Caco-2 (cell line): ENCODE results near the gene MEX3B. TPM values are rescaled to one million over a fixed set of nuclear protein-coding genes. Genes with fewer than 3 reads are reported as not detected.

Experiments
- BruUV-seq: library from RNA; stranded (reverse); fragments of 400-500 nt; replicated peaks from 2 replicates; lab custom pipeline; 2021; lab: Mats Ljungman, UMichigan
- CTCF ChIA-PET: fragments of 300-600 bp; sonication (Branson Sonifier 250); formaldehyde crosslinking; loops from one replicate; lab custom pipeline; 2022; ENCODE audit warnings: antibody characterized with exemption; lab: Charles Lee
- POLR2A ChIA-PET: fragments of 300-600 bp; sonication (Branson Sonifier 250); formaldehyde crosslinking; loops from one replicate; lab custom pipeline; 2022; ENCODE audit warnings: antibody characterized with exemption; lab: Charles Lee
- DNase-seq, 2 experiments: peaks; one replicate each; pipeline versions ENCODE4 v3.0.0 to v3.0.0-alpha.2; 2020 to 2022
- H3K27me3 ChIP-seq: replicated peaks from 2 replicates; pipeline ENCODE4 v1.6.0; 2011; ENCODE audit warnings: low read length; ENCODE audit not compliant: control insufficient read depth, insufficient read depth
- H3K36me3 ChIP-seq: 2 replicates; pipeline ENCODE4 v1.5.1; 2011; ENCODE audit warnings: low read length; ENCODE audit not compliant: control insufficient read depth, insufficient read depth
- H3K4me1 ChIP-seq: fragments of 250-450 bp; sonication (Bioruptor Pico); 2 replicates; pipeline ENCODE4 v1.5.1; 2020; ENCODE audit warnings: mild to moderate bottlenecking
- H3K4me3 ChIP-seq: 2 replicates; pipeline ENCODE4 v1.5.1; 2011; ENCODE audit warnings: low read depth, mild to moderate bottlenecking, control low read depth, low read length
- H3K9me3 ChIP-seq: fragments of 250-450 bp; sonication (Bioruptor Pico); 2 replicates; pipeline ENCODE4 v1.5.1; 2020; ENCODE audit warnings: mild to moderate bottlenecking, moderate library complexity
- H3K27ac Mint-ChIP-seq: one replicate; pipeline ENCODE4 v1.8.0; 2022; ENCODE audit warnings: mixed read lengths; ENCODE audit not compliant: unreplicated experiment
- H3K27me3 Mint-ChIP-seq: one replicate; pipeline ENCODE4 v1.8.0; 2022; ENCODE audit warnings: mixed read lengths; ENCODE audit not compliant: insufficient read depth, unreplicated experiment
- H3K36me3 Mint-ChIP-seq: one replicate; pipeline ENCODE4 v1.8.0; 2022; ENCODE audit warnings: mild to moderate bottlenecking, mixed read lengths; ENCODE audit not compliant: insufficient read depth, unreplicated experiment
- H3K4me1 Mint-ChIP-seq: one replicate; pipeline ENCODE4 v1.8.0; 2022; ENCODE audit warnings: low read depth, mixed read lengths; ENCODE audit not compliant: unreplicated experiment
- H3K4me3 Mint-ChIP-seq: one replicate; pipeline ENCODE4 v1.8.0; 2022; ENCODE audit warnings: mild to moderate bottlenecking, moderate library complexity, mixed read lengths; ENCODE audit not compliant: unreplicated experiment
- H3K9me3 Mint-ChIP-seq: one replicate; pipeline ENCODE4 v1.8.0; 2022; ENCODE audit warnings: mixed read lengths; ENCODE audit not compliant: unreplicated experiment
- intact Hi-C: fragments of 100-400 bp; cut with micrococcal nuclease; formaldehyde crosslinking; loops from one replicate; pipeline ENCODE4 v1.10.0; 2022; ENCODE audit not compliant: unreplicated experiment
- total RNA-seq: library from RNA; stranded (reverse); gene quantifications from 2 replicates; pipeline ENCODE4 v1.2.3, GENCODE V29; 2022
- TF ChIP-seq, protein P1 (sequence below), 2 experiments: fragments of 200-600 bp in 1 of 2; IDR thresholded peaks; 1 replicate in 1 of 2; 2 replicates in 1 of 2; pipeline versions ENCODE4 v1.5.1 to v1.8.0; 2011 to 2022; ENCODE audit warnings: antibody characterized with exemption in 1 of 2, control low read depth in 1 of 2, inconsistent platforms in 1 of 2, low read depth in 1 of 2, low read length in 1 of 2, mild to moderate bottlenecking in 1 of 2, moderate library complexity in 1 of 2; ENCODE audit not compliant: insufficient read depth in 1 of 2, severe bottlenecking in 1 of 2, unreplicated experiment in 1 of 2

Gene MEX3B
- total RNA-seq, 1 experiment from 2014 or later: 0.34 TPM

DNA sequence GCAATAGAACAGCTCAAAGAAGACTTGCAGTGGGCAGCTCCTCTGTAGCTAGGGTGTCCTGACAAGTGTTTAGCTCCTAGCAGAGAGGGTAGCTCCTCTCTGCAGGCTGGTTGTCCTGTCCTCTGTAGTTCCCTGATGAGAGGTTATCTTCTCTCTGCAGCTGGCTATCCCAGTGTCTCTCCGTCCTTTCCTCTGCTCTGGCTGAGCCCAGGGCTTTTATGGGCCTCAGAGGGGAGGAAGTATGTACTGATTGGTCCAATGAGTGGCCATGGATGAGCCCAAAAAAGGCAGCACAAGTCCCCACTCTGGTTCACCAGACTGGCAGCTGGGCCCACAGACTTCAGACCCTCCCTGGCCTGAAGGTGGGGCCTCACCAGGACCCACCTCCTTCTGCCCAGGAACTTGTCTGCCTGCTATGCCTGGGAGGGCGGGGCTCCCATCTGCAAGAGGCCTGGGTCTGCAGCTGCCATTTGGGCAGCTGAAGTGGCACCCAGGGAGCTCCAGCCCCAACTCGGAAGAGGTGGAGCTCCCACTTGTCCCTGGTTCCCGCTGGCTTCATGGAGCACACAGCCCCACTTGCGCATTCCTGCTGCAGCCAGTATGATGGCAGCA is 27.2 kb upstream of the MEX3B start:
- Mint-ChIP-seq H3K9me3 (no peaks in the 10 kb centered on the region), H3K4me3 (no peak overlapping the region), H3K36me3 (no peaks in the 10 kb centered on the region), H3K27ac (no peak overlapping the region), H3K27me3 (peaks cover 9% of the 10 kb centered on the region), H3K4me1 (no peaks in the 10 kb centered on the region)
- no peak for DNase-seq
- BruUV-seq: no TSS peak
- CTCF ChIA-PET: no interaction called here
- intact Hi-C loops: no loop called here
- Histone ChIP-seq H3K27me3 (no peaks in the 10 kb centered on the region), H3K4me3 (no peak overlapping the region), H3K4me1 (no peaks in the 10 kb centered on the region), H3K36me3 (no peaks in the 10 kb centered on the region), H3K9me3 (no peaks in the 10 kb centered on the region; the same call in 1 of the 2 replicates)
- POLR2A ChIA-PET: no interaction called here
- TF ChIP-seq, protein P1, sequence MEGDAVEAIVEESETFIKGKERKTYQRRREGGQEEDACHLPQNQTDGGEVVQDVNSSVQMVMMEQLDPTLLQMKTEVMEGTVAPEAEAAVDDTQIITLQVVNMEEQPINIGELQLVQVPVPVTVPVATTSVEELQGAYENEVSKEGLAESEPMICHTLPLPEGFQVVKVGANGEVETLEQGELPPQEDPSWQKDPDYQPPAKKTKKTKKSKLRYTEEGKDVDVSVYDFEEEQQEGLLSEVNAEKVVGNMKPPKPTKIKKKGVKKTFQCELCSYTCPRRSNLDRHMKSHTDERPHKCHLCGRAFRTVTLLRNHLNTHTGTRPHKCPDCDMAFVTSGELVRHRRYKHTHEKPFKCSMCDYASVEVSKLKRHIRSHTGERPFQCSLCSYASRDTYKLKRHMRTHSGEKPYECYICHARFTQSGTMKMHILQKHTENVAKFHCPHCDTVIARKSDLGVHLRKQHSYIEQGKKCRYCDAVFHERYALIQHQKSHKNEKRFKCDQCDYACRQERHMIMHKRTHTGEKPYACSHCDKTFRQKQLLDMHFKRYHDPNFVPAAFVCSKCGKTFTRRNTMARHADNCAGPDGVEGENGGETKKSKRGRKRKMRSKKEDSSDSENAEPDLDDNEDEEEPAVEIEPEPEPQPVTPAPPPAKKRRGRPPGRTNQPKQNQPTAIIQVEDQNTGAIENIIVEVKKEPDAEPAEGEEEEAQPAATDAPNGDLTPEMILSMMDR (IDR thresholded peaks at IDR 0.05; ENCODE audit: insufficient read depth in 1 of 2, low read depth in 1 of 2, low read length in 1 of 2, severe bottlenecking in 1 of 2, unreplicated experiment in 1 of 2): no peak

DNA sequence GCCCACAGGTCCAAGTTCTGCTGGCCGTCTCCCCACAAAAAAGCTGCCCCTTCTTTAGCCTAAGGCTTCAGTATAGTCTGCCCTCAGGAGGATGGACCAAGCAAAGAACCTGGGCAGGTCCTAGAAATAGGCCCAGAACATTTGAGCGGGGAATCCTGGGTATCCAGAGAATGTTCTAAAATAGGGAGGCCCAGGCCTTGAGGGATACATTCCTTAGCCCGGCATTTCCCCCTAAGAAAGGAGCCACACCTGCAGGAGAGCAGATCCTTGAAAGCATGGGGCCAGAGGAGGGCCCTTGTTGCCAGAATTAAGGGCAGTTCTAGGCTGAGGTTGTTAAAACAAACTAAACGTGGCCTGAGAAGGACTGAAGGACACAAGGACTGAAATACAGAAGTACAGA is 20.6 kb upstream of the MEX3B start:
- DNase-seq: no peak
- TF ChIP-seq, protein P1 (IDR thresholded peaks at IDR 0.05; ENCODE audit: insufficient read depth in 1 of 2, low read depth in 1 of 2, low read length in 1 of 2, severe bottlenecking in 1 of 2, unreplicated experiment in 1 of 2): no peak
- H3K4me1 Mint-ChIP-seq: no peaks in the 10 kb centered on the region
- Histone ChIP-seq H3K36me3 (no peaks in the 10 kb centered on the region), H3K4me1 (no peaks in the 10 kb centered on the region), H3K27me3 (no peaks in the 10 kb centered on the region), H3K9me3 (no peaks in the 10 kb centered on the region), H3K4me3 (no peak overlapping the region)
- no peaks in the 10 kb centered on the region for H3K36me3 Mint-ChIP-seq
- ChIA-PET POLR2A (no interaction called here), CTCF (no interaction called here)
- H3K27me3 Mint-ChIP-seq: peaks cover 10% of the 10 kb centered on the region
- no TSS peak for BruUV-seq
- no peak overlapping the region for H3K27ac Mint-ChIP-seq
- intact Hi-C loops: no loop called here
- H3K9me3 Mint-ChIP-seq: no peaks in the 10 kb centered on the region
- no peak overlapping the region for H3K4me3 Mint-ChIP-seq

DNA sequence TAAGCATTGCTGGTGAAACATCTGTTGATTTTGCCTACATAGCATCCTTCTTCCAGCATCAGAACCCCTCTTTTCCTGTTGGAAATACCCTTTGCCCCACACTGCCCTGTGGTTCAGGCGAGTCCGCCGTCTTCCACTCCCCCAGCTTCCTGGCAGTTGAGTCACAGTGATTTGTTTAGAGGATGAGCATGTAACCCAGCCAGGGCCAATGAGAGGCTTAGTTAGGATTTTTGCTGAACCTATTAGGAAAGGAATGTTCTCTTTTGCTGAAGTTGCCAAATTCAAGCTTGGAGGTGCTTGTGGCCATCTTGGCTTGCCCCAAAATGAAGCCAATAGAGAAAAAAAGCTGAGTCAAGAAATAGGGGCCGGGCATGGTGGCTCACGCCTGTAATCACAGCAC is 19.0 kb upstream of the MEX3B start:
- Histone ChIP-seq H3K4me1 (no peaks in the 10 kb centered on the region), H3K9me3 (no peaks in the 10 kb centered on the region), H3K4me3 (no peak overlapping the region), H3K27me3 (no peaks in the 10 kb centered on the region), H3K36me3 (no peaks in the 10 kb centered on the region)
- CTCF ChIA-PET: no interaction called here
- intact Hi-C loops: no loop called here
- peaks cover 7% of the 10 kb centered on the region for H3K27me3 Mint-ChIP-seq
- no peak overlapping the region for H3K4me3 Mint-ChIP-seq
- no peak for DNase-seq
- no peaks in the 10 kb centered on the region for H3K9me3 Mint-ChIP-seq
- POLR2A ChIA-PET: no interaction called here
- H3K4me1 Mint-ChIP-seq: no peaks in the 10 kb centered on the region
- BruUV-seq: no TSS peak
- no peaks in the 10 kb centered on the region for H3K36me3 Mint-ChIP-seq
- no peak overlapping the region for H3K27ac Mint-ChIP-seq
- TF ChIP-seq, protein P1 (IDR thresholded peaks at IDR 0.05; ENCODE audit: insufficient read depth in 1 of 2, low read depth in 1 of 2, low read length in 1 of 2, severe bottlenecking in 1 of 2, unreplicated experiment in 1 of 2): no peak
